Parathyroid adenoma (tissue), 2 donors: Measurements from ENCODE around the gene CILP.

Experiments
- H2AFZ ChIP-seq: fragments of 300-600 bp; sonication (generic); one replicate; pipeline ENCODE4 v1.7.0; 2017; ENCODE audit warnings: antibody characterized with exemption, mild to moderate bottlenecking
- H3K27ac ChIP-seq: fragments of 300-600 bp; sonication (generic); one replicate; pipeline ENCODE4 v1.7.0; 2017
- H3K27me3 ChIP-seq: fragments of 300-600 bp; sonication (generic); one replicate; pipeline ENCODE4 v1.7.0; 2017; ENCODE audit warnings: low read length; ENCODE audit not compliant: control insufficient read depth, insufficient read depth
- H3K36me3 ChIP-seq: fragments of 300-600 bp; sonication (generic); one replicate; pipeline ENCODE4 v1.7.0; 2017; ENCODE audit warnings: low read length; ENCODE audit not compliant: control insufficient read depth, insufficient read depth
- H3K4me1 ChIP-seq: fragments of 300-600 bp; sonication (generic); one replicate; pipeline ENCODE4 v1.7.0; 2017; ENCODE audit warnings: control low read depth
- H3K4me2 ChIP-seq: fragments of 300-600 bp; sonication (generic); one replicate; pipeline ENCODE4 v1.7.0; 2017; ENCODE audit warnings: low read length
- H3K4me3 ChIP-seq: fragments of 300-600 bp; sonication (generic); one replicate; pipeline ENCODE4 v1.7.0; 2017; ENCODE audit warnings: low read depth, low read length
- H3K79me2 ChIP-seq: fragments of 300-600 bp; sonication (generic); one replicate; pipeline ENCODE4 v1.7.0; 2017; ENCODE audit warnings: control low read depth
- H3K9ac ChIP-seq: fragments of 300-600 bp; sonication (generic); one replicate; pipeline ENCODE4 v1.7.0; 2017; ENCODE audit warnings: mild to moderate bottlenecking
- H3K9me3 ChIP-seq: fragments of 300-600 bp; sonication (generic); one replicate; pipeline ENCODE4 v1.7.0; 2017; ENCODE audit warnings: low read length; ENCODE audit not compliant: control insufficient read depth
- TF ChIP-seq, protein P1 (sequence below): fragments of 300-600 bp; sonication (generic); IDR thresholded peaks from one replicate; pipeline ENCODE4 v1.7.0; 2017; ENCODE audit warnings: antibody characterized with exemption, mild to moderate bottlenecking
- donor health status: primary hyperparathyroidism.

CILP gene

DNA sequence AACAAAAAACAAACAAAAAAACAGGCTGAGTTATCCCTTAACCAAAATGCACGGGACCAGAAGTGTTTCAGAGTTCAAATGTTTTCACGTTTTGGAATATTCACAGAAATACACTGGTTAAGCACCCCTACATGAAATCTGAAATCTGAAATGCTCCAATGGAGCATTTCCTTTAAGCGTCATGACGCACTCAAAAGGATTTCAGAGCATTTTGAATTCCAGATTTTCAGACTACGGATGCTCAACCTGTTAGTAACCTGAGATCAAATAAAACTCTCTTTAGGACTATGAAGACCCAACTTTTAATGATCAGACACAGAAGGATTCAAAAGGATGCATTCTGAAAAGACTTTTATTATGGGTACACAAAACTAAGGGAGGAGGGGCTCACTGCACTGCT is 35.8 kb downstream of the CILP start:
- H3K36me3 ChIP-seq, result no peaks in the 10 kb centered on the region

DNA sequence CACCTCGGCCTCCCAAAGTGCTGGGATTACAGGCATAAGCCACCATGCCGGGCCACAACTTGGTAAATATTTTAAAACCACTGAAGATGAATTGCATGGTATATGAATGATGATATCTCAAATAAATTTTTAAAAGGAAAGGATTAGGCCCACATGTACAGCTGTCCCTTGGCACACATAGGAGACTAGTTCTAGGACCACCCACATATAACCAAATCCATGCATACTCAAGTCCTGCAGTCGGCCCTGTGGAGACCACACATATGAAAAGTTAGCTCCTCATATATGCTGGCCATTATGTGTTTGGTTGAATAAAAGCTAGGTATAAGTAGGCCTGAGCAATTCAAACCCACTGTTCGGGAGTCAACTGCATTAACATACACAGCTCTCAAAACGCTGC is 36.8 kb downstream of the CILP start:
- no peak overlapping the region for H3K27ac ChIP-seq
- TF ChIP-seq, protein P1, sequence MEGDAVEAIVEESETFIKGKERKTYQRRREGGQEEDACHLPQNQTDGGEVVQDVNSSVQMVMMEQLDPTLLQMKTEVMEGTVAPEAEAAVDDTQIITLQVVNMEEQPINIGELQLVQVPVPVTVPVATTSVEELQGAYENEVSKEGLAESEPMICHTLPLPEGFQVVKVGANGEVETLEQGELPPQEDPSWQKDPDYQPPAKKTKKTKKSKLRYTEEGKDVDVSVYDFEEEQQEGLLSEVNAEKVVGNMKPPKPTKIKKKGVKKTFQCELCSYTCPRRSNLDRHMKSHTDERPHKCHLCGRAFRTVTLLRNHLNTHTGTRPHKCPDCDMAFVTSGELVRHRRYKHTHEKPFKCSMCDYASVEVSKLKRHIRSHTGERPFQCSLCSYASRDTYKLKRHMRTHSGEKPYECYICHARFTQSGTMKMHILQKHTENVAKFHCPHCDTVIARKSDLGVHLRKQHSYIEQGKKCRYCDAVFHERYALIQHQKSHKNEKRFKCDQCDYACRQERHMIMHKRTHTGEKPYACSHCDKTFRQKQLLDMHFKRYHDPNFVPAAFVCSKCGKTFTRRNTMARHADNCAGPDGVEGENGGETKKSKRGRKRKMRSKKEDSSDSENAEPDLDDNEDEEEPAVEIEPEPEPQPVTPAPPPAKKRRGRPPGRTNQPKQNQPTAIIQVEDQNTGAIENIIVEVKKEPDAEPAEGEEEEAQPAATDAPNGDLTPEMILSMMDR, result no peak
- H3K36me3 ChIP-seq, result no peaks in the 10 kb centered on the region

More for the DNA sequence above, 35.8 kb downstream of the CILP start:
- H3K27me3 ChIP-seq, result no peaks in the 10 kb centered on the region
- no peak overlapping the region for H3K27ac ChIP-seq
- no peak overlapping the region for H2AFZ ChIP-seq
- no peaks in the 10 kb centered on the region for H3K9me3 ChIP-seq
- H3K4me2 ChIP-seq, result no peak overlapping the region
- H3K9ac ChIP-seq, result no peak overlapping the region
- H3K79me2 ChIP-seq, result peaks cover 13% of the 10 kb centered on the region
- H3K4me1 ChIP-seq, result no peaks in the 10 kb centered on the region
- H3K4me3 ChIP-seq, result no peak overlapping the region
- TF ChIP-seq, protein P1, result no peak

DNA sequence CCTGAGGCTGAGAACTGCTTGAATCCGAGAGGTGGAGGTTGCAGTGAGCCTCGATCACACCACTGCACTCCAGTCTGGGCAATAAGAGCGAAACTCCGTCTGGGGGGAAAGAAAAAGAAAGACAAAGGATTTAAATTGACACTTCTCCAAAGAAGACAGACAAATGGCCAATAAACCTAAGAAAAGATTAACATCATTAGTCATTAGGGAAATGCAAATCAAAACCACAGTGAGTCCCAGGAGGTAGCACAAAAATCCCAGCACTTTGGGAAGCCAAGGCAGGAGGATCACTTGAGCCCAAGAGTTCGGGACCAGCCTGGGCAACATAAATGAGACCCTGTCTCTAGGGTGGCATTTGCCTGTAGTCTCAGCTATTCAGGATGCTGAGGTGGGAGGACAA is 38.7 kb downstream of the CILP start:
- no peak overlapping the region for H3K4me3 ChIP-seq
- peaks cover 13% of the 10 kb centered on the region for H3K79me2 ChIP-seq
- TF ChIP-seq, protein P1, result no peak
- H3K4me1 ChIP-seq, result no peaks in the 10 kb centered on the region
- no peak overlapping the region for H2AFZ ChIP-seq
- H3K9me3 ChIP-seq, result no peaks in the 10 kb centered on the region
- H3K27ac ChIP-seq, result no peak overlapping the region
- no peak overlapping the region for H3K4me2 ChIP-seq
- H3K36me3 ChIP-seq, result no peaks in the 10 kb centered on the region
- H3K27me3 ChIP-seq, result no peaks in the 10 kb centered on the region
- H3K9ac ChIP-seq, result no peak overlapping the region

More for the DNA sequence above, 36.8 kb downstream of the CILP start:
- Histone ChIP-seq H3K4me2 (no peak overlapping the region), H3K79me2 (peaks cover 12% of the 10 kb centered on the region), H3K27me3 (no peaks in the 10 kb centered on the region), H3K4me3 (no peak overlapping the region), H3K9ac (no peak overlapping the region), H3K9me3 (no peaks in the 10 kb centered on the region), H2AFZ (no peak overlapping the region), H3K4me1 (no peaks in the 10 kb centered on the region)

DNA sequence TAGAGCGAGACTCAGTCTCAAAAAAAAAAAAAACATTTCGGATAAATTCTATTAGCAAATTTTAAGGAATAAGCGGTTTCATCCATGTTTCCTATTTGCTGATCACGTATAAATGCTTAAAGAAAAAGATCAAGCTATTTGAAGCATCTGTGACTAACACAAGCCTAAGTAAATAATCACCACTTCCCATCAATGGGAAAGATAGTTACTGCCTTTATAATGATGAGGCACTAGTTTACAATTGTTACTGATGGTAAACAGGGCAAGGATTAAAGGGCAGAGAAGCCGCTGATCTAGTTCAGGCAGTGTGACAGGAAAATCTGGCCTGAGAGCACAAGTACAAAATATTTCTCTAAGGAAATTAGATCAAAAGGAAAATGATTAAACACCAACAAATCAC is 39.8 kb downstream of the CILP start:
- TF ChIP-seq, protein P1, result no peak
- no peak overlapping the region for H3K4me2 ChIP-seq
- H3K79me2 ChIP-seq, result peaks cover 13% of the 10 kb centered on the region
- no peaks in the 10 kb centered on the region for H3K27me3 ChIP-seq
- no peaks in the 10 kb centered on the region for H3K4me1 ChIP-seq
- H3K9me3 ChIP-seq, result no peaks in the 10 kb centered on the region
- H3K4me3 ChIP-seq, result no peak overlapping the region
- H3K9ac ChIP-seq, result no peak overlapping the region
- no peaks in the 10 kb centered on the region for H3K36me3 ChIP-seq
- no peak overlapping the region for H2AFZ ChIP-seq
- H3K27ac ChIP-seq, result no peak overlapping the region

DNA sequence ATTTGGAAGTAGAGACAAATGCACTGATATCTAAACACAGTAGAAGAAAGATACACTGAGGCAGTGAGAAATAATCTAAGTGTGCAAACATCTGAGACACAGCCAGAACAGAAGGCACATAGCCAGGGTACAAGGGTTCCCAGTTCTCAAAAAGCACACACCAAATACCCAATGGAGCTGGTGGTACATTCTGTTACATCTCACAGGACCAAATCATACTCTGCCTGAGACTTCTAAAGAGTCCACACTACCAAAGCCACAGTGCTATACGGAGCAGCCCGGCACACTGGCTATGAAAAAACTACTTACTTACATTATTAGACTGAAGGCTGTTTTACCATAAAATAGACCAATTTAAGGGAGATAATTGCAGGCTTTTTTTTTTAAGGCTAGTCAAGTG is 45.4 kb downstream of the CILP start:
- Histone ChIP-seq H3K9me3 (no peaks in the 10 kb centered on the region), H3K4me1 (no peaks in the 10 kb centered on the region), H3K79me2 (peaks cover 8% of the 10 kb centered on the region), H3K9ac (no peak overlapping the region), H3K4me3 (no peak overlapping the region), H3K4me2 (no peak overlapping the region), H3K27me3 (no peaks in the 10 kb centered on the region), H3K36me3 (no peaks in the 10 kb centered on the region), H3K27ac (no peak overlapping the region), H2AFZ (no peak overlapping the region)
- TF ChIP-seq, protein P1, result no peak
